ENCODE results near the gene SPDYE4.

Gene SPDYE4

DNA sequence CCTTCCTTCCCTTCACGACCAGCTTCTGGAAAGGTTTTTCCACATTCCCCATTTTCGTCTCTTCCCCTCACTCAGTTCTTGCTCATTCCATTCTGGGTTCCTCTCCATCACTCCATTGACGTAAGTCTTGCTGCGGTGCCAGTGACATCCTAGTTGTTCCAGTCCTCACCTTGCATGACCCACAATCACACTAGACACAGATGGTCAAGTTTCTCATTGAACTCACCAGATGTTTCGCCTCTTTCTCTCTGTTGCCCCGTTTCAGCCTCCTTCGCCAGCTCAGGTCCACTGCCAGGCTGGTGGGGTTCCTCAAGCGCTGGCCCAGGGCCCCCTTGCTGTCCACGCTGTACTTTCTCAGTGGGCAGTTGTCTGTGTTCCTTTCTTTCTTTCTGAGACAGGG is 57.1 kb downstream of the SPDYE4 start:
- no peaks in the 10 kb centered on the region for H3K4me1 ChIP-seq (ENCODE audit: control insufficient read depth in 1 of 2, insufficient read depth in 1 of 2, low read depth in 1 of 2, low read length in 1 of 2)
- no peak overlapping the region for H3K4me3 ChIP-seq (ENCODE audit: low read depth in 1 of 2, low read length in 1 of 2)
- TF ChIP-seq CTCF (IDR thresholded peaks at IDR 0.05): no peak
- H3K9me3 ChIP-seq: no peaks in the 10 kb centered on the region
- no peaks in the 10 kb centered on the region for H3K36me3 ChIP-seq
- H3K27me3 ChIP-seq: peaks cover 7% of the 10 kb centered on the region
- H3K27ac ChIP-seq: no peak overlapping the region

Measured in neutrophil (primary cell).